ENCODE measurements around the gene LMBR1.

Gene LMBR1

GRCh38 chr7:156833312-156833711, 59.7 kb downstream of the LMBR1 start:
- Histone ChIP-seq H4K20me1 (ENCODE audit: control insufficient read depth, insufficient read depth, low read depth, low read length) (no peaks in the 10 kb centered on the region), H3K79me2 (ENCODE audit: control insufficient read depth, low read length) (peaks cover 3% of the 10 kb centered on the region), H3K4me1 (ENCODE audit: control insufficient read depth, low read length) (peaks cover 40% of the 10 kb centered on the region), H3K9me3 (ENCODE audit: control insufficient read depth, insufficient read depth, low read length) (no peaks in the 10 kb centered on the region), H3F3A (ENCODE audit: control insufficient read depth, insufficient read depth) (peaks cover 21% of the 10 kb centered on the region), H3K4me3 (ENCODE audit: low read length) (0 out of 2 replicates have a peak overlapping the region, but pooled peaks have one; percentile 6), H3K27ac (ENCODE audit: low read depth, low read length) (peak overlapping the region; percentile 37), H3K4me2 (ENCODE audit: low read length) (peak overlapping the region; percentile 41), H3K36me3 (ENCODE audit: control insufficient read depth, low read length) (peaks cover 36% of the 10 kb centered on the region), H3K27me3 (ENCODE audit: control insufficient read depth, low read length) (no peaks in the 10 kb centered on the region), H3K9me2 (replicated peaks; ENCODE audit: control insufficient read depth, low read length) (no peaks in the 10 kb centered on the region)
- TF ChIP-seq, protein P1, sequence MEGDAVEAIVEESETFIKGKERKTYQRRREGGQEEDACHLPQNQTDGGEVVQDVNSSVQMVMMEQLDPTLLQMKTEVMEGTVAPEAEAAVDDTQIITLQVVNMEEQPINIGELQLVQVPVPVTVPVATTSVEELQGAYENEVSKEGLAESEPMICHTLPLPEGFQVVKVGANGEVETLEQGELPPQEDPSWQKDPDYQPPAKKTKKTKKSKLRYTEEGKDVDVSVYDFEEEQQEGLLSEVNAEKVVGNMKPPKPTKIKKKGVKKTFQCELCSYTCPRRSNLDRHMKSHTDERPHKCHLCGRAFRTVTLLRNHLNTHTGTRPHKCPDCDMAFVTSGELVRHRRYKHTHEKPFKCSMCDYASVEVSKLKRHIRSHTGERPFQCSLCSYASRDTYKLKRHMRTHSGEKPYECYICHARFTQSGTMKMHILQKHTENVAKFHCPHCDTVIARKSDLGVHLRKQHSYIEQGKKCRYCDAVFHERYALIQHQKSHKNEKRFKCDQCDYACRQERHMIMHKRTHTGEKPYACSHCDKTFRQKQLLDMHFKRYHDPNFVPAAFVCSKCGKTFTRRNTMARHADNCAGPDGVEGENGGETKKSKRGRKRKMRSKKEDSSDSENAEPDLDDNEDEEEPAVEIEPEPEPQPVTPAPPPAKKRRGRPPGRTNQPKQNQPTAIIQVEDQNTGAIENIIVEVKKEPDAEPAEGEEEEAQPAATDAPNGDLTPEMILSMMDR (IDR thresholded peaks at IDR 0.05; ENCODE audit: low read depth, low read length, poor library complexity, severe bottlenecking): no peak
- TF ChIP-seq EZH2phosphoT487 (IDR thresholded peaks at IDR 0.05; ENCODE audit: borderline replicate concordance, low read length): no peak

GRCh38 chr7:156832195-156832877, 60.6 kb downstream of the LMBR1 start:
- Histone ChIP-seq H3K36me3 (ENCODE audit: control insufficient read depth, low read length) (peaks cover 36% of the 10 kb centered on the region), H3K9me3 (ENCODE audit: control insufficient read depth, insufficient read depth, low read length) (no peaks in the 10 kb centered on the region), H3K4me1 (ENCODE audit: control insufficient read depth, low read length) (peaks cover 40% of the 10 kb centered on the region), H3K4me3 (ENCODE audit: low read length) (peak overlapping the region; percentile 17), H3K27me3 (ENCODE audit: control insufficient read depth, low read length) (no peaks in the 10 kb centered on the region), H3K9me2 (replicated peaks; ENCODE audit: control insufficient read depth, low read length) (no peaks in the 10 kb centered on the region), H3K79me2 (ENCODE audit: control insufficient read depth, low read length) (no peaks in the 10 kb centered on the region), H3K27ac (ENCODE audit: low read depth, low read length) (peak overlapping the region; percentile 37), H3F3A (ENCODE audit: control insufficient read depth, insufficient read depth) (peaks cover 19% of the 10 kb centered on the region), H4K20me1 (ENCODE audit: control insufficient read depth, insufficient read depth, low read depth, low read length) (no peaks in the 10 kb centered on the region), H3K4me2 (ENCODE audit: low read length) (peak overlapping the region; percentile 41)
- TF ChIP-seq EZH2phosphoT487 (IDR thresholded peaks at IDR 0.05; ENCODE audit: borderline replicate concordance, low read length): no peak
- TF ChIP-seq, protein P1 (IDR thresholded peaks at IDR 0.05; ENCODE audit: low read depth, low read length, poor library complexity, severe bottlenecking): no peak

DNA sequence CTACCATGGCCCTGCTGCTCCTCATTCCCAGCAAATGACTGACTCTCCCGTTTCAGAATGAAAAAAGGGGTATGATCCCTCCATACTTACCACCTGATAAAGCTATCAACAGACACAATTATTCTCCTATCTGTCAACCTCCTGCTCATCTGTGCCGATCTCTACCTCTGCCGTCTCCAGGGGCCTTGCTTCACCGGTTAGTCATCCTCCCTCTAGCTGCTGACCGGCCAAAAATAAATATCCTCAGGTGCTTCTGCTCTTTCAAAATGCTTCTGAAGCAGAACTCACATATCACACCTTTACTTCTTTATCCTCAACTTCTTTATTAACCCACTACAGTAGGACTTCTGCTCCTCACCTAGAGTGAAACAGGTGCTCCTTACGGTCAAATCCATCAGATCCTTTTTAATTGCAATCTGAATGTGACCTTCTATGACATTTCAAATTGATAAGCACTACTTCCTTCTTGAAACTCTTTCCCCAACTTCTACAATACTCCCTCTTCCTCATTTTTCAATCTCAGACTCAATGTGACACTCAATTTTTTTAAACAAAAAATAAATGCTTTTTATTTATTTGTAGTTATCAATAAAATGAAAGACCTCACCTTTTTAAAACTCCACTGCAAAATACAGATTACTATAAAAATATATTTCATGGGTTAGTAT, 63.2 kb downstream of the LMBR1 start:
- Histone ChIP-seq H3K27ac (ENCODE audit: low read depth, low read length) (peak overlapping the region; percentile 30), H3K4me2 (ENCODE audit: low read length) (peak overlapping the region; percentile 54), H3K4me3 (ENCODE audit: low read length) (peak overlapping the region; percentile 8; the same call in 1 of the 2 replicates), H3K79me2 (ENCODE audit: control insufficient read depth, low read length) (no peaks in the 10 kb centered on the region), H3F3A (ENCODE audit: control insufficient read depth, insufficient read depth) (peaks cover 18% of the 10 kb centered on the region), H3K36me3 (ENCODE audit: control insufficient read depth, low read length) (peaks cover 28% of the 10 kb centered on the region), H3K4me1 (ENCODE audit: control insufficient read depth, low read length) (peaks cover 40% of the 10 kb centered on the region), H4K20me1 (ENCODE audit: control insufficient read depth, insufficient read depth, low read depth, low read length) (no peaks in the 10 kb centered on the region), H3K9me2 (replicated peaks; ENCODE audit: control insufficient read depth, low read length) (no peaks in the 10 kb centered on the region), H3K9me3 (ENCODE audit: control insufficient read depth, insufficient read depth, low read length) (no peaks in the 10 kb centered on the region), H3K27me3 (ENCODE audit: control insufficient read depth, low read length) (no peaks in the 10 kb centered on the region)
- no peak for TF ChIP-seq EZH2phosphoT487 (IDR thresholded peaks at IDR 0.05; ENCODE audit: borderline replicate concordance, low read length)
- TF ChIP-seq, protein P1 (IDR thresholded peaks at IDR 0.05; ENCODE audit: low read depth, low read length, poor library complexity, severe bottlenecking): no peak

Data from DOHH2 (cell line).